ENCODE results near the gene LGALS3BP. TPM values are rescaled to one million over a fixed set of nuclear protein-coding genes. Genes with fewer than 3 reads are reported as not detected.

The LGALS3BP gene
- total and polyA plus RNA-seq, 2 of the 13 experiments (the other 11 are each of a cell fraction or from before 2014, with no cell fraction given): 137 to 332 TPM

GRCh38 chr17:78962345-78962983 lies 17.3 kb downstream of the LGALS3BP start (continued):
- TF ChIP-seq ZXDC (CRISPR knock-in tag; IDR thresholded peaks at IDR 0.05) (0 out of 2 replicates have a peak, but pooled peaks have one; percentile 86), ZNF720 (CRISPR knock-in tag; IDR thresholded peaks at IDR 0.05) (no peak), FOXK1 (CRISPR knock-in tag; IDR thresholded peaks at IDR 0.05; ENCODE audit: borderline replicate concordance, low read depth) (0 out of 2 replicates have a peak, but pooled peaks have one; percentile 62), FOXM1 (CRISPR knock-in tag; IDR thresholded peaks at IDR 0.05) (no peak), CBFB (CRISPR knock-in tag; IDR thresholded peaks at IDR 0.05) (no peak; the same call in 1 of the 2 replicates), GATAD1 (CRISPR knock-in tag; IDR thresholded peaks at IDR 0.05) (peak; percentile 64; the same call in 1 of the 2 replicates), LRRFIP1 (CRISPR knock-in tag; conservative IDR thresholded peaks at IDR 0.05) (no peak), SALL2 (CRISPR knock-in tag; IDR thresholded peaks at IDR 0.05) (no peak), MYNN (CRISPR knock-in tag; IDR thresholded peaks at IDR 0.05; ENCODE audit: low read depth) (0 out of 2 replicates have a peak, but pooled peaks have one; percentile 53), YY1 (IDR thresholded peaks at IDR 0.05; ENCODE audit: insufficient read depth, insufficient replicate concordance, low read depth, low read length) (peak; percentile 13), SAP130 (CRISPR knock-in tag; IDR thresholded peaks at IDR 0.05; ENCODE audit: low read depth) (peak; percentile 81), HOXA5 (CRISPR knock-in tag; IDR thresholded peaks at IDR 0.05) (no peak), SNRNP70 (IDR thresholded peaks at IDR 0.05; ENCODE audit: low read depth, low read length) (no peak), MXI1 (IDR thresholded peaks at IDR 0.05; ENCODE audit: borderline replicate concordance, low read depth, low read length) (peak; percentile 62; the same call in 1 of the 3 replicates), ZSCAN20 (CRISPR knock-in tag; IDR thresholded peaks at IDR 0.05; ENCODE audit: borderline replicate concordance) (0 out of 2 replicates have a peak, but pooled peaks have one; percentile 34), ZNF331 (CRISPR knock-in tag; IDR thresholded peaks at IDR 0.05) (peak; percentile 61), ZNF644 (CRISPR knock-in tag; IDR thresholded peaks at IDR 0.05; ENCODE audit: low read depth) (no peak; the same call in 1 of the 2 replicates), ZNF383 (CRISPR knock-in tag; IDR thresholded peaks at IDR 0.05; ENCODE audit: borderline replicate concordance) (no peak), PHF20 (CRISPR knock-in tag; IDR thresholded peaks at IDR 0.05) (no peak; the same call in 1 of the 2 replicates), CAMTA2 (CRISPR knock-in tag; IDR thresholded peaks at IDR 0.05; ENCODE audit: borderline replicate concordance) (no peak; the same call in 1 of the 2 replicates), ZNF878 (CRISPR knock-in tag; IDR thresholded peaks at IDR 0.05) (0 out of 2 replicates have a peak, but pooled peaks have one; percentile 29), ZNF280B (CRISPR knock-in tag; IDR thresholded peaks at IDR 0.05; ENCODE audit: borderline replicate concordance) (no peak; the same call in 1 of the 2 replicates), AHR (CRISPR knock-in tag; IDR thresholded peaks at IDR 0.05) (peak; percentile 55; the same call in 1 of the 2 replicates), ZNF180 (CRISPR knock-in tag; IDR thresholded peaks at IDR 0.05; ENCODE audit: borderline replicate concordance, low read depth) (no peak), POLR2A (IDR thresholded peaks at IDR 0.05; ENCODE audit: insufficient read depth in 1 of 2, low read depth in 2 of 2, low read length in 2 of 2) (peak; percentile 46 to 60; a peak in 3 of 4 replicates)

Data from HepG2 (cell line).